ENCODE data around the gene STOML2.

DNA sequence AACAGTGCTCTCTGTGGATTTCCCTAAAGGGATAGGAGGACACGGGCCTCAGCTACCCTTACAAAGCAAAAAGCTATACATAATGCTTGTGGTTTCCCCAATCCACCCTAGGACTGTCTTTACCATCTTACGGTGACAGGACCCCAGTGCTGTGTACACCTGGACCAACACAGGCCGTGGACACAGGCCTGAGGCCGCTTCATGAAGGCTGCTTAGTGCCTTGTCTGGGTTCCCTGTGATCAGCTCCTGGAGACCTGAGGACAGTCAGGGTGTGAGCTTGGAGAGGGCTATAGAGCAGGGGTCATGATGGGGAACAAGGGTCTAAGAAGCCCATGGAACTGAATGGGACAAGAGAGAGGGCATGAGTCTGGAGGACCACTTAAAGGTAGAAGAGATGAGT, 26.1 kb downstream of the STOML2 start:
- no peak for TF ChIP-seq YY1 (IDR thresholded peaks at IDR 0.05; ENCODE audit: insufficient read depth, insufficient read length)
- no peak for TF ChIP-seq ZNF274 (IDR thresholded peaks at IDR 0.05; ENCODE audit: low read depth, low read length)

All from NT2/D1 (cell line).